ENCODE measurements around the gene NR6A1.

The NR6A1 gene

DNA sequence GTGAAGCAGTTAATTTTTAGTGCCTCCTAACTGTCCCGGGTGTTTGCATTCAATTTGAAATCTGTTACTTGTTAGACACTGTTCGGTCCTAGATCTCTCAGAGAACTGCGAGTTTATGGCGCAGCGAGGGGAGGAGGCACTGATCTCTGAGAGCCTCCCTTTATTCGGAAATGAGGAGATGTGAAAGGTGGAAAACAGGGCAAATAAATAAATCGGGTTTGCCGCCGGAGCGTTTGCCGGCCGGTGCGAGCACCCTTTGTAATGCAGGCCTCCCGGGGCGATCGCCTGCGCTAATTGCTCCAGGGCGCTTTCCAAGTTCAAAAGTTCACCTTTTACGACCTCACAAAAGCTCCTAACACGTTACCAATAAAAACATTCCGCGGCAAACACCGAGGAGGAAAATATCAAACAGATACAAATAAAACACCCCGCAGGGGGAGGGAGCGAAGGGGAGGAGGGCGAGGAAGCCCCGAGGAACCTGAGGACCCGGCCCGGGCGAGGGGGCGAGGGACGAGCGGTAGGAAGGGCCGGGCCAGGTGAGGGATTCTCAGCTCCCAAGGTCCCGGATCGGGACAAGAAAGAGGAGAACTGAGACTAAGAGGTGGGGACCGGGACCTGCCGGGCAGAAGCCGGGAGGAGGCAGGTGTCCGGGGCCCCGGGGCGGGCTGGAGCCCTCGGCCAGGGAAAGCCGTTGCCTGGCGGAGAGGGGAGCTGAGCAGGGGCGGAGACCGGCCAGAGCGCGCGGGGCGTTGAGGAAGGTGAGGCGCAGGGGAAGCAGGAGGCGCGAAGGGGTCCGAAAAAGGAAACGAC, 1.4 kb downstream of the NR6A1 start:
- peak; percentile 15; the same call in 2 of the 3 replicates for ATAC-seq

DNA sequence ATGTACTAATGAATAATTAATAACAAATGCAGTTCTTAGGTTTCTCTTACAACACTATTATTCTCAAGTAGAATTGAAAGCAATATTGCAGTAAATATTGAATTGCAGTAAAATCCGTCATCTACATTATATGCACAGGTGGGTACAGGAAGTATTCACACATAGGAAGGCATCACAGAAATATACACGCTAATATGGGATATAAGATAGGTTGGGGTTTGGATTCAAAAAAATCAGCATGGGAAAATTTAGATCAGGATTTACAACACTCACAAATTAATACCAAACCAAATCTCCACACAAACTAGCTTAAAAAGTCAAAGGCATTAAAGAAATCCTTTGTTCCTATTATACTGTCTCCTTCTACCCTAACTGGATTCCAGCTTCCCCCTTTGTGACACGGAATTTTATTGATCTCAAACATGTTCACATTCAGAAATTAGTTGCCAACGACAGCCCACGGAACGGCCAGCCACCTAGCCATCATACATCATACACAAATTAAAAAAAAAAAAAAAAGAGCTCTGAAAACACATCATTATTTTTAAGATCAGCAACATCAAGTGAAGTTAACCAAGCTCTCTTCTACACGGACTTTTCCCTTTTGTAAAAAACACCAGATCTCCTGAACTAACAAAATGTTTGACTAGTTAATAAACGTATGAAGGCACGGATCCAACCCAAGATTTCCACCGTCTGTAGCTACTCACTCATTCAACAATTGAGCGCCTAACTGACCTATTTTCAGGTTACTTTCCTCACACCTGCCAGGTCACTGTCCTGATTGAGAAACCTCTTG, 2.2 kb downstream of the NR6A1 start:
- no peak for ATAC-seq
- TF ChIP-seq BACH2 (CRISPR knock-in tag; IDR thresholded peaks at IDR 0.05; ENCODE audit: borderline replicate concordance) (no peak), ZFP30 (CRISPR knock-in tag; IDR thresholded peaks at IDR 0.05) (no peak), ZNF565 (CRISPR knock-in tag; conservative IDR thresholded peaks at IDR 0.05; ENCODE audit: low read depth) (no peak), TSHZ2 (CRISPR knock-in tag; IDR thresholded peaks at IDR 0.05) (no peak)
- TF ChIP-seq, protein P1, sequence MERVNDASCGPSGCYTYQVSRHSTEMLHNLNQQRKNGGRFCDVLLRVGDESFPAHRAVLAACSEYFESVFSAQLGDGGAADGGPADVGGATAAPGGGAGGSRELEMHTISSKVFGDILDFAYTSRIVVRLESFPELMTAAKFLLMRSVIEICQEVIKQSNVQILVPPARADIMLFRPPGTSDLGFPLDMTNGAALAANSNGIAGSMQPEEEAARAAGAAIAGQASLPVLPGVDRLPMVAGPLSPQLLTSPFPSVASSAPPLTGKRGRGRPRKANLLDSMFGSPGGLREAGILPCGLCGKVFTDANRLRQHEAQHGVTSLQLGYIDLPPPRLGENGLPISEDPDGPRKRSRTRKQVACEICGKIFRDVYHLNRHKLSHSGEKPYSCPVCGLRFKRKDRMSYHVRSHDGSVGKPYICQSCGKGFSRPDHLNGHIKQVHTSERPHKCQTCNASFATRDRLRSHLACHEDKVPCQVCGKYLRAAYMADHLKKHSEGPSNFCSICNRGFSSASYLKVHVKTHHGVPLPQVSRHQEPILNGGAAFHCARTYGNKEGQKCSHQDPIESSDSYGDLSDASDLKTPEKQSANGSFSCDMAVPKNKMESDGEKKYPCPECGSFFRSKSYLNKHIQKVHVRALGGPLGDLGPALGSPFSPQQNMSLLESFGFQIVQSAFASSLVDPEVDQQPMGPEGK (CRISPR knock-in tag; IDR thresholded peaks at IDR 0.05; ENCODE audit: borderline replicate concordance), result no peak

More for the DNA sequence above, 1.4 kb downstream of the NR6A1 start:
- no peak for TF ChIP-seq TSHZ2 (CRISPR knock-in tag; IDR thresholded peaks at IDR 0.05)
- TF ChIP-seq ZFP3 (CRISPR knock-in tag; IDR thresholded peaks at IDR 0.05), result no peak
- no peak for TF ChIP-seq BACH2 (CRISPR knock-in tag; IDR thresholded peaks at IDR 0.05; ENCODE audit: borderline replicate concordance)
- TF ChIP-seq ARNTL (CRISPR knock-in tag; IDR thresholded peaks at IDR 0.05; ENCODE audit: borderline replicate concordance, low read depth), result no peak
- TF ChIP-seq, protein P1 (CRISPR knock-in tag; IDR thresholded peaks at IDR 0.05; ENCODE audit: borderline replicate concordance), result no peak
- TF ChIP-seq POU6F1 (CRISPR knock-in tag; IDR thresholded peaks at IDR 0.05; ENCODE audit: borderline replicate concordance, low read depth), result no peak
- no peak for TF ChIP-seq ZNF565 (CRISPR knock-in tag; conservative IDR thresholded peaks at IDR 0.05; ENCODE audit: low read depth)

DNA sequence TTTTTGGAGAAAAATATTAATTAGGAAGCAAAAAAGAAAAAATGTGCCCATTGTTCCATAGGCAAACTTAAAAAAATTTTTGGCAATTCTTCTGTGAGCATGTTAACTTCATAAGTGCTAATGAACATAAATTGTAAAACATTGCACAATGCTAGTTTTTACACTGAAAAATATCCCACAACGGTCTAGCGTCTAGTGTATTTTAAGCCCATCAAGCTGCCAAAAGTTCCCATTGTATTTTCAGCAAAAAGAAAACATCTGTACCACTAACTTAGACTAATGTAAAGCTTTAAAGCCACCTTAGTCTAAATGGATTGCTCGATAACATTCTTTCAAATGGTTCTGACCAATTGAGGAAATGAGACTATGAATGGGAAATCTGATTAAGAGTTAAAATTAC, 2.8 kb downstream of the NR6A1 start:
- ATAC-seq, result no peak
- TF ChIP-seq ZFP30 (CRISPR knock-in tag; IDR thresholded peaks at IDR 0.05) (no peak), ZFP3 (CRISPR knock-in tag; IDR thresholded peaks at IDR 0.05) (no peak), ZNF70 (CRISPR knock-in tag; IDR thresholded peaks at IDR 0.05) (no peak), RARB (CRISPR knock-in tag; IDR thresholded peaks at IDR 0.05) (no peak), ZNF565 (CRISPR knock-in tag; conservative IDR thresholded peaks at IDR 0.05; ENCODE audit: low read depth) (no peak), ESRRG (CRISPR knock-in tag; IDR thresholded peaks at IDR 0.05) (no peak), CSDC2 (CRISPR knock-in tag; IDR thresholded peaks at IDR 0.05) (no peak), TOX (CRISPR knock-in tag; IDR thresholded peaks at IDR 0.05; ENCODE audit: borderline replicate concordance) (no peak), ZNF8 (CRISPR knock-in tag; IDR thresholded peaks at IDR 0.05) (no peak), PPARA (CRISPR knock-in tag; IDR thresholded peaks at IDR 0.05; ENCODE audit: borderline replicate concordance) (no peak), POU6F1 (CRISPR knock-in tag; IDR thresholded peaks at IDR 0.05; ENCODE audit: borderline replicate concordance, low read depth) (no peak), SNAI2 (CRISPR knock-in tag; IDR thresholded peaks at IDR 0.05) (no peak)
- TF ChIP-seq, protein P2, sequence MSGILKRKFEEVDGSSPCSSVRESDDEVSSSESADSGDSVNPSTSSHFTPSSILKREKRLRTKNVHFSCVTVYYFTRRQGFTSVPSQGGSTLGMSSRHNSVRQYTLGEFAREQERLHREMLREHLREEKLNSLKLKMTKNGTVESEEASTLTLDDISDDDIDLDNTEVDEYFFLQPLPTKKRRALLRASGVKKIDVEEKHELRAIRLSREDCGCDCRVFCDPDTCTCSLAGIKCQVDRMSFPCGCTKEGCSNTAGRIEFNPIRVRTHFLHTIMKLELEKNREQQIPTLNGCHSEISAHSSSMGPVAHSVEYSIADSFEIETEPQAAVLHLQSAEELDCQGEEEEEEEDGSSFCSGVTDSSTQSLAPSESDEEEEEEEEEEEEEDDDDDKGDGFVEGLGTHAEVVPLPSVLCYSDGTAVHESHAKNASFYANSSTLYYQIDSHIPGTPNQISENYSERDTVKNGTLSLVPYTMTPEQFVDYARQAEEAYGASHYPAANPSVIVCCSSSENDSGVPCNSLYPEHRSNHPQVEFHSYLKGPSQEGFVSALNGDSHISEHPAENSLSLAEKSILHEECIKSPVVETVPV (CRISPR knock-in tag; IDR thresholded peaks at IDR 0.05), result no peak

All from SK-N-SH treated with all-trans-retinoic acid at 6 μM for 48 hours (cell line).